Neural cell (in vitro differentiated cells): ENCODE results near the gene TTPAL.

Source experiments
- EZH2 ChIP-seq: fragments of 200-600, 300-800 bp; shearing (Covaris generic), sonication (generic); IDR thresholded peaks from 2 replicates; pipeline ENCODE4 v1.6.1; 2014; ENCODE audit warnings: antibody characterized with exemption, low read length, borderline replicate concordance, mild to moderate bottlenecking; ENCODE audit not compliant: insufficient read depth, poor library complexity, severe bottlenecking
- RAD21 ChIP-seq: fragments of 450-650 bp; conservative IDR thresholded peaks from 2 replicates; pipeline ENCODE4 v1.6.1; 2014; ENCODE audit warnings: antibody characterized with exemption, mild to moderate bottlenecking, moderate library complexity
- REST ChIP-seq: IDR thresholded peaks from 2 replicates; pipeline ENCODE4 v1.6.1; 2012; ENCODE audit warnings: borderline replicate concordance
- TF ChIP-seq, protein P1 (sequence below): fragments of 450-650 bp; IDR thresholded peaks from 2 replicates; pipeline ENCODE4 v1.5.1; 2014; ENCODE audit warnings: antibody characterized with exemption, mild to moderate bottlenecking, moderate library complexity; ENCODE audit not compliant: poor library complexity, severe bottlenecking

DNA sequence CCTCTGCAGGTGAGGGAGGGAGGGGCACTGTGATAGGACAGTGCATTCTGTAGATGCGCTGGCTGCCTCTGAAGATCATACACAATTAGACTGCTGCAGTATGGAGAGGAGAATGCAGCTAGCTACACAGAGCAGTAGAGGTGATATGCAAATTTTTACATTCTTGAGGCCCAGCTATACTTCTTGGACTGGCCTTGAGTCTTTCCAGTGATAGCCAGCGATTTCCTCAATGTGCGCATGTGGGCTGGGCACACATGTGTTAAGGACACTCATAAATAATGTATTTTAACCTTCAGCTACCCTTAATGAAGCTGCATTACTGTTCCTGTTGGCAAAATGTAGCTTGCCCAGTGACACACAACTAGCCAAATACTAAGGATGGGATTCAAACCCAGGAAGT, 19.0 kb downstream of the TTPAL start:
- TF ChIP-seq, protein P1, sequence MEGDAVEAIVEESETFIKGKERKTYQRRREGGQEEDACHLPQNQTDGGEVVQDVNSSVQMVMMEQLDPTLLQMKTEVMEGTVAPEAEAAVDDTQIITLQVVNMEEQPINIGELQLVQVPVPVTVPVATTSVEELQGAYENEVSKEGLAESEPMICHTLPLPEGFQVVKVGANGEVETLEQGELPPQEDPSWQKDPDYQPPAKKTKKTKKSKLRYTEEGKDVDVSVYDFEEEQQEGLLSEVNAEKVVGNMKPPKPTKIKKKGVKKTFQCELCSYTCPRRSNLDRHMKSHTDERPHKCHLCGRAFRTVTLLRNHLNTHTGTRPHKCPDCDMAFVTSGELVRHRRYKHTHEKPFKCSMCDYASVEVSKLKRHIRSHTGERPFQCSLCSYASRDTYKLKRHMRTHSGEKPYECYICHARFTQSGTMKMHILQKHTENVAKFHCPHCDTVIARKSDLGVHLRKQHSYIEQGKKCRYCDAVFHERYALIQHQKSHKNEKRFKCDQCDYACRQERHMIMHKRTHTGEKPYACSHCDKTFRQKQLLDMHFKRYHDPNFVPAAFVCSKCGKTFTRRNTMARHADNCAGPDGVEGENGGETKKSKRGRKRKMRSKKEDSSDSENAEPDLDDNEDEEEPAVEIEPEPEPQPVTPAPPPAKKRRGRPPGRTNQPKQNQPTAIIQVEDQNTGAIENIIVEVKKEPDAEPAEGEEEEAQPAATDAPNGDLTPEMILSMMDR, result no peak
- TF ChIP-seq REST, result no peak
- no peak for TF ChIP-seq EZH2
- no peak for TF ChIP-seq RAD21
